Measurements from ENCODE around the gene ANKRD44. TPM values are rescaled to one million over a fixed set of nuclear protein-coding genes. Genes with fewer than 3 reads are reported as not detected.

Gene ANKRD44
- polyA plus RNA-seq, 6 donors from 2014 or later: 107 to 176 (median 141) TPM

GRCh38 chr2:197235711-197236110 is 74.9 kb downstream of the ANKRD44 start:
- peaks cover 78 to 92% (median 84%) of the 10 kb centered on the region in 3 donors for H3K4me1 Mint-ChIP-seq
- peak overlapping the region in 3 of 6 donors; percentile 2 to 90 (median 54) for H3K27ac Mint-ChIP-seq
- H3K9me3 Mint-ChIP-seq: no peaks in the 10 kb centered on the region
- DNase-seq (no peak), ATAC-seq (ENCODE audit: low read depth in 2 of 2) (no peak)
- H3K36me3 Mint-ChIP-seq: peaks cover 3 to 8% of the 10 kb centered on the region in 2 donors
- H3K27me3 Mint-ChIP-seq: no peaks in the 10 kb centered on the region
- H3K4me3 Mint-ChIP-seq: peak overlapping the region in 6 of 8 donors; percentile 1 to 56 (median 14)

GRCh38 chr2:197234671-197235191 is 75.8 kb downstream of the ANKRD44 start:
- peaks cover 84 to 94% (median 88%) of the 10 kb centered on the region in 3 donors for H3K4me1 Mint-ChIP-seq
- H3K9me3 Mint-ChIP-seq: no peaks in the 10 kb centered on the region
- H3K27me3 Mint-ChIP-seq: no peaks in the 10 kb centered on the region
- ATAC-seq (ENCODE audit: low read depth in 2 of 2): no peak
- peak overlapping the region in 4 of 8 donors; percentile 35 to 59 (median 53) for H3K4me3 Mint-ChIP-seq
- peak overlapping the region in 5 of 6 donors; percentile 57 to 85 (median 65) for H3K27ac Mint-ChIP-seq
- DNase-seq: no peak
- peaks cover 8 to 10% of the 10 kb centered on the region in 2 donors for H3K36me3 Mint-ChIP-seq

- peaks cover 8 to 10% of the 10 kb centered on the region in 2 donors for H3K36me3 Mint-ChIP-seq
- DNase-seq (no peak), ATAC-seq (ENCODE audit: low read depth in 2 of 2) (no peak)
- H3K27me3 Mint-ChIP-seq: no peaks in the 10 kb centered on the region
- H3K9me3 Mint-ChIP-seq: no peaks in the 10 kb centered on the region
- peaks cover 85 to 93% (median 85%) of the 10 kb centered on the region in 3 donors for H3K4me1 Mint-ChIP-seq
- peak overlapping the region in 2 of 6 donors; percentile 59 to 65 for H3K27ac Mint-ChIP-seq
- H3K4me3 Mint-ChIP-seq: peak overlapping the region in 3 of 8 donors; percentile 22 to 50 (median 26)
Measured at GRCh38 chr2:197233473-197233872, 77.1 kb downstream of the ANKRD44 start.

GRCh38 chr2:197232010-197232409 is 78.6 kb downstream of the ANKRD44 start:
- Mint-ChIP-seq H3K4me3 (peak overlapping the region in 2 of 8 donors; percentile 16 to 36), H3K27me3 (no peaks in the 10 kb centered on the region), H3K4me1 (peaks cover 82 to 91% (median 85%) of the 10 kb centered on the region in 3 donors), H3K36me3 (peaks cover 4 to 10% of the 10 kb centered on the region in 2 donors), H3K9me3 (no peaks in the 10 kb centered on the region), H3K27ac (peak overlapping the region in 4 of 6 donors; percentile 17 to 94 (median 58))
- DNase-seq (no peak), ATAC-seq (ENCODE audit: low read depth in 2 of 2) (no peak)

- Mint-ChIP-seq H3K4me3 (peak overlapping the region in 4 of 8 donors; percentile 4 to 40 (median 14)), H3K4me1 (peaks cover 80 to 90% (median 81%) of the 10 kb centered on the region in 3 donors), H3K36me3 (peaks cover 8 to 10% of the 10 kb centered on the region in 2 donors), H3K27me3 (no peaks in the 10 kb centered on the region), H3K27ac (peak overlapping the region; percentile 18 to 95 (median 56)), H3K9me3 (no peaks in the 10 kb centered on the region)
- DNase-seq: no peak
- peak in 1 of 2 donors; percentile 35 for ATAC-seq (ENCODE audit: low read depth in 2 of 2)
Measured at GRCh38 chr2:197229509-197230443, 80.8 kb downstream of the ANKRD44 start.

GRCh38 chr2:197223451-197223850 is 87.1 kb downstream of the ANKRD44 start:
- peaks cover 53 to 92% (median 63%) of the 10 kb centered on the region in 3 donors for H3K4me1 Mint-ChIP-seq
- ATAC-seq (ENCODE audit: low read depth in 2 of 2): peak; percentile 71 to 84
- no peak for DNase-seq
- H3K4me3 Mint-ChIP-seq: peak overlapping the region in 3 of 8 donors; percentile 10 to 40 (median 34)
- H3K9me3 Mint-ChIP-seq: no peaks in the 10 kb centered on the region
- no peaks in the 10 kb centered on the region for H3K27me3 Mint-ChIP-seq
- peaks cover 0 to 8% of the 10 kb centered on the region in 2 donors for H3K36me3 Mint-ChIP-seq
- H3K27ac Mint-ChIP-seq: peak overlapping the region in 5 of 6 donors; percentile 58 to 95 (median 86)

GRCh38 chr2:197219636-197220035 is 90.9 kb downstream of the ANKRD44 start:
- DNase-seq (no peak), ATAC-seq (ENCODE audit: low read depth in 2 of 2) (no peak)
- Mint-ChIP-seq H3K4me3 (peak overlapping the region in 1 of 8 donors; percentile 32), H3K27me3 (no peaks in the 10 kb centered on the region), H3K36me3 (no peaks in the 10 kb centered on the region), H3K4me1 (peaks cover 48 to 95% (median 60%) of the 10 kb centered on the region in 3 donors), H3K27ac (peak overlapping the region in 5 of 6 donors; percentile 47 to 95 (median 67)), H3K9me3 (no peaks in the 10 kb centered on the region)

GRCh38 chr2:197217541-197217940 is 93.0 kb downstream of the ANKRD44 start:
- Mint-ChIP-seq H3K9me3 (no peaks in the 10 kb centered on the region), H3K4me1 (peaks cover 49 to 96% (median 65%) of the 10 kb centered on the region in 3 donors), H3K27ac (peak overlapping the region; percentile 72 to 97 (median 91)), H3K27me3 (no peaks in the 10 kb centered on the region), H3K36me3 (no peaks in the 10 kb centered on the region), H3K4me3 (peak overlapping the region in 5 of 8 donors; percentile 29 to 82 (median 66))
- DNase-seq (no peak), ATAC-seq (ENCODE audit: low read depth in 2 of 2) (no peak)

- Mint-ChIP-seq H3K27me3 (no peaks in the 10 kb centered on the region), H3K4me1 (peaks cover 48 to 96% (median 65%) of the 10 kb centered on the region in 3 donors), H3K27ac (peak overlapping the region; percentile 72 to 97 (median 95)), H3K4me3 (peak overlapping the region; percentile 51 to 85 (median 82)), H3K9me3 (no peaks in the 10 kb centered on the region), H3K36me3 (no peaks in the 10 kb centered on the region)
- ATAC-seq (ENCODE audit: low read depth in 2 of 2): peak; percentile 75 to 78
- DNase-seq: peak; percentile 39
Measured at GRCh38 chr2:197216361-197216979, 94.1 kb downstream of the ANKRD44 start.

GRCh38 chr2:197215748-197216360 is 94.7 kb downstream of the ANKRD44 start:
- H3K27ac Mint-ChIP-seq: peak overlapping the region; percentile 72 to 97 (median 95)
- H3K36me3 Mint-ChIP-seq: no peaks in the 10 kb centered on the region
- peak overlapping the region; percentile 51 to 85 (median 82) for H3K4me3 Mint-ChIP-seq
- H3K4me1 Mint-ChIP-seq: peaks cover 53 to 96% (median 70%) of the 10 kb centered on the region in 3 donors
- H3K9me3 Mint-ChIP-seq: no peaks in the 10 kb centered on the region
- H3K27me3 Mint-ChIP-seq: no peaks in the 10 kb centered on the region
- ATAC-seq (ENCODE audit: low read depth in 2 of 2) (peak; percentile 10 to 31), DNase-seq (no peak)

GRCh38 chr2:197212344-197213262 is 98.0 kb downstream of the ANKRD44 start:
- no peak for DNase-seq
- H3K4me3 Mint-ChIP-seq: peak overlapping the region; percentile 71 to 89 (median 80)
- ATAC-seq (ENCODE audit: low read depth in 2 of 2): peak; percentile 21 to 39
- no peaks in the 10 kb centered on the region for H3K36me3 Mint-ChIP-seq
- H3K27me3 Mint-ChIP-seq: no peaks in the 10 kb centered on the region
- H3K4me1 Mint-ChIP-seq: peaks cover 68 to 99% (median 92%) of the 10 kb centered on the region in 3 donors
- peak overlapping the region; percentile 95 to 99 (median 97) for H3K27ac Mint-ChIP-seq
- no peaks in the 10 kb centered on the region for H3K9me3 Mint-ChIP-seq

- no peak for DNase-seq
- peak; percentile 8 to 9 for ATAC-seq (ENCODE audit: low read depth in 2 of 2)
- Mint-ChIP-seq H3K27me3 (no peaks in the 10 kb centered on the region), H3K36me3 (no peaks in the 10 kb centered on the region), H3K4me3 (peak overlapping the region; percentile 72 to 89 (median 84)), H3K4me1 (peaks cover 67 to 99% (median 92%) of the 10 kb centered on the region in 3 donors), H3K9me3 (no peaks in the 10 kb centered on the region), H3K27ac (peak overlapping the region; percentile 95 to 99 (median 97))
Measured at GRCh38 chr2:197211881-197212342, 98.7 kb downstream of the ANKRD44 start.
